Activated naive CD8-positive, alpha-beta T cell (primary cell): ENCODE measurements around the gene OR9A4.

ENCODE experiments used
- H3K27ac Mint-ChIP-seq: one replicate; pipeline ENCODE4 v1.8.0; 2021; ENCODE audit warnings: mixed read lengths
- H3K27me3 Mint-ChIP-seq: one replicate; pipeline ENCODE4 v1.8.0; 2021; ENCODE audit warnings: mixed read lengths
- H3K36me3 Mint-ChIP-seq: one replicate; pipeline ENCODE4 v1.8.0; 2021; ENCODE audit warnings: mixed read lengths
- H3K4me1 Mint-ChIP-seq: one replicate; pipeline ENCODE4 v1.8.0; 2021; ENCODE audit warnings: low read depth, mixed read lengths
- H3K4me3 Mint-ChIP-seq: one replicate; pipeline ENCODE4 v1.8.0; 2021; ENCODE audit warnings: mild to moderate bottlenecking, mixed read lengths
- H3K9me3 Mint-ChIP-seq: one replicate; pipeline ENCODE4 v1.8.0; 2021; ENCODE audit warnings: low read depth, mixed read lengths

Gene OR9A4

GRCh38 chr7:141928146-141928844 is 12.1 kb downstream of the OR9A4 start:
- Mint-ChIP-seq H3K9me3 (peaks cover 6% of the 10 kb centered on the region), H3K27ac (no peak overlapping the region), H3K36me3 (no peaks in the 10 kb centered on the region), H3K27me3 (peaks cover 8% of the 10 kb centered on the region), H3K4me3 (no peak overlapping the region), H3K4me1 (no peaks in the 10 kb centered on the region)

DNA sequence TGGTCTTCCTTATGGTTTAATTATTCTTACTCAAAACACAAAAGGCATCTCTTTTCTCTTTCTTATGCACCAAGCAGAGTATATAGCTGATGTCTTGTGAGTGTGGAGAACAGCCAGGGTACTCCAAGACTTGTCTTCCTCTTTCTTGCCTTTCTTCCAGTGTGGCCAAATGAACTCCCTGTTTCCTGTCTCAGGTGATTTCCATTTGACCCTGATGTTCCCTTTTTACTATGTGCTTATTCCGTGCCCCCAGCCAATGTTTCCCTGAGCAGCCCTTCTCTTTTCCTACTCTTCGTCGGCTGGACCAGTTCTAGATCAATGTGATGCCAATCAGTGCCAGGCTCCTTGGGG is 12.6 kb downstream of the OR9A4 start:
- Mint-ChIP-seq H3K4me3 (no peak overlapping the region), H3K4me1 (no peaks in the 10 kb centered on the region), H3K9me3 (peaks cover 6% of the 10 kb centered on the region), H3K27ac (no peak overlapping the region), H3K27me3 (peaks cover 8% of the 10 kb centered on the region), H3K36me3 (no peaks in the 10 kb centered on the region)

GRCh38 chr7:141930211-141930610 is 14.0 kb downstream of the OR9A4 start:
- H3K9me3 Mint-ChIP-seq: peaks cover 6% of the 10 kb centered on the region

DNA sequence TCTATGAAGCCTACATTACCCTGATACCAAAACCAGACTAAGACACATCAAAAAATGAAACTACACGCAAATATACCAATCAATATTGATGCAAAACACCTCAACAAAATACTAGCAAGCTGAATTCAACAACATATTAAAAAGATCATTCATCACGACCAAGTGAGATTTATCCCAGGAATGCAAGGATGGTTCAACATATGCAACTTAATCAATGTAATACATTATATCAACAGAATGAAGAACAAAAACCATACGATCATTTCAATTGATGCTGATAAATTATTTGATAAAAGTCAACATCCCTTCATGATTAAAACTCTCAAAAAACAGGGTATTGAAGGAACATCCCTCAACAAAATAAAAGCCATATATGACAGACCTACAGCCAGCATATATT is 24.9 kb downstream of the OR9A4 start:
- H3K27ac Mint-ChIP-seq: no peak overlapping the region
- no peak overlapping the region for H3K4me3 Mint-ChIP-seq

More at GRCh38 chr7:141930211-141930610, 14.0 kb downstream of the OR9A4 start:
- H3K27ac Mint-ChIP-seq: no peak overlapping the region
- peaks cover 8% of the 10 kb centered on the region for H3K27me3 Mint-ChIP-seq
- no peak overlapping the region for H3K4me3 Mint-ChIP-seq
- H3K36me3 Mint-ChIP-seq: no peaks in the 10 kb centered on the region
- H3K4me1 Mint-ChIP-seq: no peaks in the 10 kb centered on the region

DNA sequence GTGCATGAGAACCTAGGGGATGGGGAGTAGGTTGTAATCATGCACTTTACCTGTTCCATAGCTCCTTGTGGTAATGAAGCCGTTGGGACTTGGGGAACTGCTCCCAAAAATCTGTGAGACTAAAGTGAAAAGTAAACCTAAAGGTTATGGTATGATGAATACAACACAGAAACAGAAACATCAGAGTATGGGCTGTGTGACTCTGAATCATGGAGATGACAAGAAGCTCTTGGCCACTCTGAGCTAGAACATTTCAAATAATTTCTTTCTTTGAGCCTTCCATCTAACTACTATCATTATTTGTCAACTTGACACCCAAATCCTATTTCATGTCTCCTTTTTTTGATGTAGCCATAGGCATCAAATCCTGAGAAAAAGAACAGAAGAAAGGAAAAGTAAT is 27.6 kb downstream of the OR9A4 start:
- no peak overlapping the region for H3K27ac Mint-ChIP-seq
- peaks cover 6% of the 10 kb centered on the region for H3K36me3 Mint-ChIP-seq

More for the DNA sequence above, 24.9 kb downstream of the OR9A4 start:
- Mint-ChIP-seq H3K4me1 (no peaks in the 10 kb centered on the region), H3K36me3 (peaks cover 6% of the 10 kb centered on the region), H3K27me3 (peaks cover 2% of the 10 kb centered on the region), H3K9me3 (peaks cover 26% of the 10 kb centered on the region)

DNA sequence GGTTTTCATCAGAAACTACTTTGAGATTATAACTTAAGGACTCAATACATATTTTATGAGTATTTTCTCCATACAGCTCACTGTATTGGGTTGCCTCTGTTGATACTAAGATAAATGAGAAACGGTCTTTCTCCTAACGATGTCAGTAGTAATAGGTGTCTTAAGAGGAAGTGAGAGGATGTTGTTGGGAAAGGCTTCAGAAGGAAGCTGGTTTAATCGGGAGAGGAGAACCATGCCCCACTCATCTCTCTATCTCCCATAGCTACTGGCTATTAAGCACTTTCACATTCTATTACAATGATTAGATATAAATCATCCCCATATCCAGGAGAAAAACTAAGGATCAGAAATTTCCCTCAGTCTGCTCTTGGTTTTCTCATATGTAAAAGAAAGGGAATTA is 28.6 kb downstream of the OR9A4 start:
- H3K27ac Mint-ChIP-seq: no peak overlapping the region
- peaks cover 17% of the 10 kb centered on the region for H3K9me3 Mint-ChIP-seq
- H3K27me3 Mint-ChIP-seq: peaks cover 2% of the 10 kb centered on the region
- no peak overlapping the region for H3K4me3 Mint-ChIP-seq
- no peaks in the 10 kb centered on the region for H3K4me1 Mint-ChIP-seq
- H3K36me3 Mint-ChIP-seq: peaks cover 6% of the 10 kb centered on the region

More for the DNA sequence above, 27.6 kb downstream of the OR9A4 start:
- Mint-ChIP-seq H3K9me3 (peaks cover 26% of the 10 kb centered on the region), H3K4me3 (no peak overlapping the region), H3K4me1 (no peaks in the 10 kb centered on the region), H3K27me3 (peaks cover 2% of the 10 kb centered on the region)

GRCh38 chr7:141945356-141945755 is 29.2 kb downstream of the OR9A4 start:
- peaks cover 12% of the 10 kb centered on the region for H3K9me3 Mint-ChIP-seq
- H3K27me3 Mint-ChIP-seq: peaks cover 3% of the 10 kb centered on the region
- peaks cover 6% of the 10 kb centered on the region for H3K36me3 Mint-ChIP-seq
- no peaks in the 10 kb centered on the region for H3K4me1 Mint-ChIP-seq
- no peak overlapping the region for H3K27ac Mint-ChIP-seq
- no peak overlapping the region for H3K4me3 Mint-ChIP-seq

GRCh38 chr7:141946796-141947195 is 30.6 kb downstream of the OR9A4 start, which contains the start of gene CLEC5A:
Gene CLEC5A (minus strand): TSS chr7:141946974. CDS start chr7:141946292, 682 bp downstream.
- H3K4me3 Mint-ChIP-seq: no peak within 1 kb of the TSS
- H3K9me3 Mint-ChIP-seq: no peaks in the 10 kb centered on the region
- no peak within 1 kb of the TSS for H3K27ac Mint-ChIP-seq
- no peaks in the 10 kb centered on the region for H3K36me3 Mint-ChIP-seq
- H3K4me1 Mint-ChIP-seq: no peaks in the 10 kb centered on the region
- peaks cover 3% of the 10 kb centered on the region for H3K27me3 Mint-ChIP-seq

GRCh38 chr7:141949021-141949420 is 32.8 kb downstream of the OR9A4 start:
- Mint-ChIP-seq H3K27me3 (peaks cover 1% of the 10 kb centered on the region), H3K4me1 (no peaks in the 10 kb centered on the region), H3K36me3 (no peaks in the 10 kb centered on the region), H3K27ac (no peak overlapping the region), H3K4me3 (no peak overlapping the region), H3K9me3 (no peaks in the 10 kb centered on the region)

DNA sequence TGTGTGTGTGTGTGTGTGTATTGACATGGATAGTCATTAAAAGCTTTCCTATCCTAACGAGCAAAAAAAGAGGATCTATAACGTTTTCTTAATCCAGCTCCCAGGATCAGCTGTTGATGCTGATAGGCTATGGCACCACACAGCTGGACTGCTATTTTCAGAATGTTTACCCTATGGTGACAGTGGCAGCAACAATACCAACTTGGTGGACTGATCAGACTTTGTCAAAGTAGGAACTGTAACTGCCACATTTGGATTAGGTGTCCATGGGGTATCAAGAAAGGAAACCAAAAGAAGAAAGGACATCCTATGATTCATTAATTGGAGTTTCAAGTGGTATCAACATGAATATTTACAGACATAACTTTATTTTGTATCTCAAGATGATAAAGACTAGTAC is 33.3 kb downstream of the OR9A4 start:
- no peaks in the 10 kb centered on the region for H3K9me3 Mint-ChIP-seq
- H3K36me3 Mint-ChIP-seq: no peaks in the 10 kb centered on the region
- no peak overlapping the region for H3K27ac Mint-ChIP-seq
- H3K27me3 Mint-ChIP-seq: peaks cover 5% of the 10 kb centered on the region
- H3K4me3 Mint-ChIP-seq: no peak overlapping the region
- no peaks in the 10 kb centered on the region for H3K4me1 Mint-ChIP-seq

GRCh38 chr7:141949911-141950310 is 33.7 kb downstream of the OR9A4 start:
- no peaks in the 10 kb centered on the region for H3K4me1 Mint-ChIP-seq
- no peaks in the 10 kb centered on the region for H3K9me3 Mint-ChIP-seq
- peaks cover 5% of the 10 kb centered on the region for H3K27me3 Mint-ChIP-seq
- no peak overlapping the region for H3K27ac Mint-ChIP-seq
- H3K36me3 Mint-ChIP-seq: no peaks in the 10 kb centered on the region
- no peak overlapping the region for H3K4me3 Mint-ChIP-seq

DNA sequence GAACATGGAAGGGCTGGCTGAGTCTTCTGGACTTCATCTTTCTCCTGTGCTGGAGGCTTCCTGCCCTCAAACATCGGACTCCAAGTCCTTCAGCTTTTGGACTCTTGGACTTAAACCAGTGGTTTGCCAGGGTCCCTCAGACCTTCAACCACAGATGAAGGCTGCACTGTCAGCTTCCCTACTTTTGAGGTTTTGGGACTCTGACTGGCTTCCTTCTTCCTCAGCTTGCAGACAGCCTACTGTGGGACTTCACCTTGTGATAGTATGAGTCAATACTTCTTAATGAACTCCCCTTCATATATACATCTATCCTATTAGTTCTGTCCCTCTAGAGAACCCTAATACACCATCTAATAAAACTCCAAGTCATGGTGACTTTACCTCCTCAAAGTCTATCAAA is 34.6 kb downstream of the OR9A4 start:
- H3K27me3 Mint-ChIP-seq: peaks cover 5% of the 10 kb centered on the region
- no peak overlapping the region for H3K4me3 Mint-ChIP-seq
- no peaks in the 10 kb centered on the region for H3K4me1 Mint-ChIP-seq
- H3K36me3 Mint-ChIP-seq: no peaks in the 10 kb centered on the region
- no peaks in the 10 kb centered on the region for H3K9me3 Mint-ChIP-seq
- no peak overlapping the region for H3K27ac Mint-ChIP-seq

GRCh38 chr7:141952461-141952860 is 36.3 kb downstream of the OR9A4 start:
- H3K36me3 Mint-ChIP-seq: no peaks in the 10 kb centered on the region
- H3K27ac Mint-ChIP-seq: no peak overlapping the region
- no peaks in the 10 kb centered on the region for H3K4me1 Mint-ChIP-seq
- no peaks in the 10 kb centered on the region for H3K9me3 Mint-ChIP-seq
- H3K27me3 Mint-ChIP-seq: peaks cover 5% of the 10 kb centered on the region
- no peak overlapping the region for H3K4me3 Mint-ChIP-seq

GRCh38 chr7:141954334-141954733 is 38.1 kb downstream of the OR9A4 start:
- Mint-ChIP-seq H3K4me3 (no peak overlapping the region), H3K27me3 (peaks cover 7% of the 10 kb centered on the region), H3K4me1 (no peaks in the 10 kb centered on the region), H3K36me3 (no peaks in the 10 kb centered on the region), H3K27ac (no peak overlapping the region), H3K9me3 (no peaks in the 10 kb centered on the region)

DNA sequence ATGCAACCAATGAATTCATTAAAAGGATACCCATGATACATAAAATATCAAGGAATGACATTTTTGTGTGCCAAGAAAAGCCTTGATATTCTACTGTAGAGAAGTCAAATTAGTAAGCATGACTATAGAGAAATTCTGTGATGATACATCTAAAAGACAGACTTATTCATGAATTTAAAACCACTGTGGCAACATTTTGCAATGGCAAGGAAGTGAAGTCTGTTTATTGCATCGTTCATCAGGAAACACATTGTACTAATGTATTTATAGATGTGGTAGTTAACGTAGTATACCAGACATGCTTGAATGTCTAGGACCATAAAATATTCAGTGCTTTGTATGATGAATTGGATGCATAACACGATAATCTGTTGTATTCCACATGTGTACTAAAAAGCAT is 39.9 kb downstream of the OR9A4 start:
- no peak overlapping the region for H3K27ac Mint-ChIP-seq
- no peaks in the 10 kb centered on the region for H3K4me1 Mint-ChIP-seq
- H3K9me3 Mint-ChIP-seq: no peaks in the 10 kb centered on the region
- no peaks in the 10 kb centered on the region for H3K36me3 Mint-ChIP-seq
- no peak overlapping the region for H3K4me3 Mint-ChIP-seq
- peaks cover 6% of the 10 kb centered on the region for H3K27me3 Mint-ChIP-seq
